ENCODE data around the gene ZNF423. TPM values are rescaled to one million over a fixed set of nuclear protein-coding genes. Genes with fewer than 3 reads are reported as not detected.

Gene ZNF423
- total RNA-seq, 1 experiment from 2014 or later = not detected

DNA sequence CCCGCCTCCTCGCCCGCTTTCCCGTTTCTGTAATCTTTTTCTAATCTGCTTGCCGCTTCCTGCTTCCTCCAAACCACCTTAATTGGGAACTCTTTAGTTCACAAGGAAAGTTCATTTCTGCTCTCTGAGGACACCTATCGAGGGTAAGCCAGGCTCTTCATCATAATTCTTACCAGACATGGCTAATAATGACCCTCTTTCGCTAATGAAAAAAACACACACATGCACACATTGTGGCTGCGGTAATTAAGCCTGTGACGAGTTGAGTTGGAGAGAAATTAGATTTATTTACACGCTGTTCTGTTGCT is 100.6 kb downstream of the ZNF423 start:
- DNase-seq (ENCODE audit: low read depth) = no peak

DNA sequence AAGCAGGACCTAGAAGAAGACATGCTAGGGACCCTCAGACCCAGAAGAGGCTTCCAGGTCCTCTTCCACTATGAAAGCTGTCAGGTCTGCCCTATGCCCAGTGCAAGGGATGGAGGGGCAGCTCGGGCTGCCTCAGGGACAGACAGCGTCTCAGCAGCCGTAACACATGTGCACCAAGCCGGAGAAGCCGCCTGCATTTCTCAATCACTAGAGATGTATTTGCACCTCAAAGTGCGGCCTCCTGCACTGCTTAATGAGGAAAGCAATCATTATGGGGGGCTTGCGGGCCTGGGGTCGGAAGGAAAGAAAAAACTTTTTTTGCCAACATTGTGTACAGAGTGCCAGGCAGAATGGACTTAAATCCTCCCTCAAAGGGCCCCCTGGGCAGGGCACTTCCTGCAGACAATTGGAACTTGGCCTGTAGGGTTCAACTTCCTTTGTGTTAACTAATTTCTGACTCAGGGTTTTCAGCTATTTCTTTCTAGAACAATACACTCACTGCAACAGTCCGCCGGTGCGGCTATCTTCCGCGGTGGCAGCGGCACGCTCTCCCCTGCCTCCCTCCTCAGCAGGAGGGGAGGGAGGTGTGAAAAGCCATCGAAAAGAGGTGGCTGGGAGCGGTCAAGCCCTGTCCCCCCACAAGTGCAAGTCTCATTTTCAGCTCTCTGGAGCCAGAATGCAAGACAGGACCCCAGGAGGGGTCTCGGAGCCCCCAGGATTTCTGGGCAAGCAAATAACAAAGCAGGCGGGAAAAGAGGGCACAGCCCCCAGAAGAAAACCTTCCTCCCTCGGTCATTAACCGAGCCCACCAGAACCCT is 101.2 kb downstream of the ZNF423 start:
- no peak for DNase-seq (ENCODE audit: low read depth)

DNA sequence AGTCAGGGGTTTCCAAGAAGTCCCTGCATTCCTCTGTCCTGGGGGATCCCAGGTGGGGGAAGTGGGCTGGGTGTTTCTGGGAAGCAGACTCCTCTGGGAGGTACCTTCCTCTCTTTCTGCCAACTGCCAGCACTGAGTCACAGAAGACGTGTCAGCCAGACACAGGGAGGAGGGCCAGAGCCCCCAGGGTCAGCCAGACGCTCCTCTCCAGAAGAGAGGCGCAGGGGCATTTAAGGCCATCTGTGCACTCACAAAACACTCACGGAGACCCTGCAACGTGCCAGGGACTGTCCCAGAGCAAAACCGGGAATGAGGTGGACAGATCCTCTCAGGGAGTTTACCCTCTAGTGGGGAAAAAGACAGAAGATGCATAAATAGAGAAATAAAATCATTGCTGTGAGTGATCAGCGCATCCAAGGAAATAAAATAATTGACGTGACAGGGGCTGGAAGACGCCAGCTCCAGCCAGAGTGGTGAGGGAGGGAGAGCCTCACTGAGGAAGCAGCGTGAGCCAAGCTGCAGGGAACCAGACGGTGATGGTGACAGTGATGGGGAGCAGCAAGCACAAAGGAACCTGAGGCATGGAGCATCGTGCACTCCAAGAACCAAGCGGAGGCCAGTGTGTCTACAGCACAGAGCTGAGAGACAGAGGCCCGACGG is 105.4 kb downstream of the ZNF423 start:
- no peak for DNase-seq (ENCODE audit: low read depth)

DNA sequence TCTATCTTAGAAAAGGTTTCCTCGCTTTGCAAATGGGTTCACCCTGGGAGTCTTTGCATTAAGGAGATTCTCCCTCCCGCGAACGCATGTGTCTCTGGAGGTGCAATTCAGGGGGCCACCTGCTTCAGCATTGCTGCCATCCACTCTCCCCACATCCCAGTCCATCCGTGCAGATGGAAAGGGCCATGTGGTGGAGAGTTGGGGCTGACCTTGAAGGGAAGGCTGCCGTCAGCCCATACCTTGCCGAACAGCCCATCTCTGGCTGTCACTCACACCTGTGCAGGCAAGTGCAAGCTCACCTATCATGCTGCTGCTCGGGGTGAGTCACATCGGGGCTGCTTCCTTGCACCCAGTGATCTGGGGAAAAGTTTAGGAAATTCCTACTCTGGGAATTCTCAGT is 106.1 kb downstream of the ZNF423 start:
- DNase-seq (ENCODE audit: low read depth) = no peak

DNA sequence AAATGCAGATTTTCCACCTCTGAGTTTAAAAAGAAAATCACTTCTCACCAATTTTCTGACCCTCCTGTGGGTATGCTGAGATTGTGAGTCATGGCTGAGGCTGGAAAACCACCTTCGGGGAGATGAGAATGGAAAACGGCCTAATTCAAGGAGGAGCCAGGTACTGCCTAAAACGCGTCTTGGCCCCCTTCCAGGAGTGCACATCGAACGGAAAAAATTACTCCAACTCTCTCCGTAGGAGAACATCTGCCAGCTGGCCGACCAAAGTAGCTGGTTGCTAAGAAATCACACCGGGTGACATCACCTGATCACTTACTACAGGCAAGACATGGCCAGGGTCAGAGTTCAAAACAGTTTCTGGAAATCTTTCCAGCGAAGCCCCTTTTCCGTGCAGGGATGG is 107.6 kb downstream of the ZNF423 start:
- DNase-seq (ENCODE audit: low read depth) = no peak

DNA sequence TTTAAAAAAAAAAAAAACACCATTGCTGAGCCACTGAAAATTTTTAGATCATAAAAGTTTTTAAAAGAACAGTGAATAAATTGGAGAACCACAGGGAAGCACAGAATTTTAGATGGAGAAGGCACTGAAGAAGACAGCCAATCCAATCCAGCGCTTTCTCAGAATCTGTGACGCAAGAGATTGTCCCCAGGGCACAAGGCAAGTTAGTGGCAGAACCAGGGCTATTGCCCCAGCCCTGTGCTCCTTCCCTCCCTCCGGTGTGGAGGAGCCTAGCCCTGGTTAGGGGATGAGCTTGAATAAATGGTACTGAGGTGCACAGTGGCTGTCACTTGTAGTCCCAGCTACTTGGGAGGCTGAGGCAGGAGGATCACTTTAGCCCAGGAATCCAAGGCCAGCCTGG is 108.3 kb downstream of the ZNF423 start:
- no peak for DNase-seq (ENCODE audit: low read depth)

DNA sequence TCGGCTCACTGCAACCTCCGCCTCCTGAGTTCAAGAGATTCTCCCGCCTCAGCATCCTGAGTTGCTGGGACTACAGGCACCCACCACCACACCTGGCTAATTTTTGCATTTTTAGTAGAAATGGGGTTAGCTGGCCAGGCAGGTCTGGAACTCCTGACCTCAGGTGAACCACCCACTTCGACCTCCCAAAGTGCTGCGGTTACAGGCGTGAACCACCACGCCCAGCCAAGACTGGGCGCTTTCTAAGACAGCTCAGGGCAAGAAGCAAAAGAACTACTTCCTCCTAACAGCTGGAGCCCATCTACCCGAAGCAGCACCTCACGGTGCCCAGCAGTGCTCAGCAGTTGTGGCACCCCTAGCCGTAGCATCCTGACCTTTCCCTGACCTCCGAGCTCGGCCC is 109.4 kb downstream of the ZNF423 start:
- DNase-seq (ENCODE audit: low read depth) = no peak

DNA sequence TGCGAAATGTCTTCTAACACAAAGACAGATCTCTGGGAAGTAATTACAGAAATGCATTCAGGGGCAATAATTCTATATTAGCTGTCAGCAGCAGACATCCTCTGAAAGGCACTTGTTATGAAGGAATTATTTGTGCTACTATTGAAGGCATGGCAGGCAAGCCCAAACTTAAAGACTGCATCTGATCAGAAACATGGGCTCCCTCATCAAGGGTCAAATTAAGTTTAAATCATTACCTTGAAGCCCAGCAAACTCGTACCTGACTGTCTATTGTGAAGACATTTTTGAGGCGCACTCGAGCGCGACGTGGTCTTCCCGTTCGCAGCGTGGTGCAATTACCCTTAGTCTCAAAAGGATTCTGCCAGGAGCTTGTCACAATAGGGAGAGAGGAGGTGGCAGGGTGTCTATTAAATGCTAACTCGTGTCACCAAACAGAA is 110.6 kb downstream of the ZNF423 start:
- no peak for DNase-seq (ENCODE audit: low read depth)

DNA sequence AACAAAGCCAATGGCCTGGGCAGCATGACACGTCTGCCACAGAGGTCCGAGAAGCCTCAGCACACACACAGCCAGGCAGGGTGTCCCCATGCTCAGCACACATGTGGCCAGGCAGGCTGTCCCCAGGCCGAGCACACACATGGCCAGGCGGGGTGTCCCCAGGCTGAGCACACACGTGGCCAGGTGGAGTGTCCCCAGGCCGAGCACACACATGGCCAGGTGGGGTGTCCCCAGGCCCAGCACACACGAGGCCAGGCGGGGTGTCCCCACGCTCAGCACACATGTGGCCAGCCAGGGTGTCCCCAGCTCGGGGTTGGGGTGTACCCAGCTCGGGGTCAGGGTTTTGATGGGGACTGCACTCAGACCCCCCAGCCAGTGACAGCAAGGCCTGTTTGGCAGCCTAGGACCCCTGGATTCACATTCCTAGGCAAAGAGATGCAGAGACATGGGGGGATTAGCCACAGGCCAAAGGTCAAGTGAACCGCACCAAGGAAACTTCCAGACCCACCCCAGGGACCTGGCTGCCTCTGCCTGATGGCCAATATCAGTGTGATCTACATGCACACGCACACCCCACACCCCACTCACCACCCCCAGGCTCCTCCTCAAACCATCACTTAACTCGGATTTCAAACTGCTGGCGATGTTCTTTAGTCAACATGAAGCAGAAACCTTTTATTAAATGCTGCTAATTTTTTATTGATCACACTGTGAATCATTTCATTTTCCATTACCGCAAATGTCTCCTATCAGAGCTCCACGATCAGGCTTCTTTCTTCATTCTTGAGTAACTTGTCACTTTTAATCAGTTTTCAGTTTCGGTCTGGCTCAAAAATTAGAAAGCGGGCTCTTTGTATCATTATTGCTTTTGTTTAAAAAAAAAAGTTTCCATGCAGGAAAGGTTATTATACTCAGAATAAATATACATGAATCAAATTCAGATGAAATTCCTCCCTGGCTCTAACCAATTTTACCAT is 111.4 kb downstream of the ZNF423 start:
- no peak for DNase-seq (ENCODE audit: low read depth)

DNA sequence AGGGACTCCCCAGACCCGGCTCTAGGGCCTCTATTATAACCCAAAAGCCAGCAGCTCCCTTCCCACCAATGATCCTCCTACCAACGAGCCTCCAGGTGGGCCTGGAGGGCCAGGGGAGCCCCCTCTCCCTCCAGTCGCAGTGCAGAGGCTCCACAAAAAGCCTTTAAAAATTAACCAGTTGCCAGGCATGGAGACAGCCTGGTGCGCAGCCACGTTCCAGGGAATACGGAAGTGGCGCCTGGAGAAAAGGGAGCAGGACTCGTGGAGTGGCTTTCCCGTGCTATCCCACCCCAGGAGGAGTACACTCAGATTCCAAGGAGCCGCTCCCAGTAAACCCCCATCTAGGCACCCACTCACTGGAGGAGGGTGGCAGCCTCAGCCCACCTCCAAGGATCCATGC is 112.3 kb downstream of the ZNF423 start:
- DNase-seq (ENCODE audit: low read depth) = no peak

DNA sequence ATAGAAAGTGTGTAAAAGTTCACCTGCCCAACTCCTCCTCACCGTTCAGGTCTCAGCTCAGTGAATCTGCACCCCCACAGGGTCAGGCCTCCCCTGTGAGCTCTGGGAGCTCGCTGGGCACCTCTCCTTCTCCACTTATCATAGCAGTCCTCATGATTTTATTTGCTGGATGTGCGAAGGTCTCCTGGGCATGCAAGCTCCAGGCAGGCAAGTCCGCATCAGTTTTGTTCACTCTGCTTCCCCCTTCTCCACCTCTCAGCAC is 112.8 kb downstream of the ZNF423 start:
- no peak for DNase-seq (ENCODE audit: low read depth)

DNA sequence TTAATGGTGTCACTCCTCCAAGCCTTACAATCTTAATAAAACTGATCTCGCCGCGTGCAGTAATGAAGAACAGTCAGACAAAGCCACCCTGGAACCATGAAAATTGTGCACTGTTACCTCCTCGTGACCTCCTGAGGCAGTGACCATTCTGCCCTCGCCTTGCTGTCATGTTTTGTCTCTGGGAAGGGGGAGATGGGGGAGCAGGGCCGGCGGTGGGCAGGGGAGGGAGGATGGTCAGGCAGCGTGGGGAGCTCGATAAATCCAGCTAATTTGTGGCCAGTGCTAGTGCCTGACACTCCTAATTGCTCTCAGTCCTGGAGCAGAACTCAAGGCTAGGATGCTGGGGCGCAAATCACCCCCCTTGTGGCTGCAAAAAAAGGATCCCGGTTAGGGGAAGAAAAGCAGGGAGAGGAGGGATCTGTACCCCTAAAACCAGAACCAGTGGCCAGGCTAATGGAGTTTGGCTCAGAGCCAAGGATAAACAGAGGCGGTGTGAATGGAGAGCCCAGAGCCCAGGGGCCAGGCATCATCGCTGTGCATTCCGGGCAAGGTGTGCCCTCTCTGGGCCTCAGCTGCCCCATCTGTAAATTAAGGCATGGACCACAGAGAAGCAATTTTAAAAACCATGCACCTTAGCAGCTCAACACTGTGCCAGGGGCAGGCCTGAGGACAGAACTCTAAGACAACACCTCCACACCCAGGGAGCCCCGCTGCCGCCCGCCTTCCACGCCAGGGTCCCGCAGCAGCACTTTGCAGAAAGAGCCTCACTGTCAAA is 113.3 kb downstream of the ZNF423 start:
- DNase-seq (ENCODE audit: low read depth) = no peak

DNA sequence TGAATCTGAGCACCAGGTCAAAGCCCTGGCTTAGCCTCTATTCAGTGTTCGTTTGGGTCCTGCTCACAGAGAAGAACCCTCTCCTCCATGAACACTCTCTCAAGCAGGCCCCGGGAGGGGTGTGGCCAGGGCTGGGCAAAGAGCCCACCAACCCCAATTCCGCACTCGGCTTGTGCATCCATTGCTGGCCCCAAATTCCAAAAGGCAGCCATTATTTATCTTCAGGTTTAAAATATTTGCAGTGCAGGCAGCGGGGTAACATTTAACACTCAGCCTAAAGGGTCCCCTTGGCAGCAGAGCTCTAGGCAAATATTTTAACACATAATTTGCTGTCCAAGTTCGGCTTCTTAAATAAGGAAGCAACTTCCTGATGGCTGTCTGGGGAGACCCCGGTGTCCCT is 115.7 kb downstream of the ZNF423 start:
- no peak for DNase-seq (ENCODE audit: low read depth)

DNA sequence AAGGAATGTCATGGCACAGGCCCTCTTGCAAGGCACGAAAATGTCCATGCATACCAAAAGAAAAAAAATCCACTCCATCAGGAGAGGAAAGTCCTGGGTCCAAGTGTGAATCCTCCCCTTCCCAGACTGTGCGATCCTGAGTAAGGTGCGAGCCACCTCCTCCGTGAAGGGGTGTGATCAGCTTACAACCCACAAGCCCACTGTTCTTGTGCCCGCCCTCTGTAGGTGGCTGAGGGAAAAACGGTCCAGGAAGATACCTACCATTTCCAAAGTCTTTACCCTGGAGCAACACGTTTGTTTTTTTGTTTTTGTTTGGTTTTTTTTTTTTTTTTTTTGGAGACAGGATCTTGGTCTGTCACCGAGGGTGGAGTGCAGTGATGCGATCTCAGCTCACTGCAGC is 116.5 kb downstream of the ZNF423 start:
- no peak for DNase-seq (ENCODE audit: low read depth)

DNA sequence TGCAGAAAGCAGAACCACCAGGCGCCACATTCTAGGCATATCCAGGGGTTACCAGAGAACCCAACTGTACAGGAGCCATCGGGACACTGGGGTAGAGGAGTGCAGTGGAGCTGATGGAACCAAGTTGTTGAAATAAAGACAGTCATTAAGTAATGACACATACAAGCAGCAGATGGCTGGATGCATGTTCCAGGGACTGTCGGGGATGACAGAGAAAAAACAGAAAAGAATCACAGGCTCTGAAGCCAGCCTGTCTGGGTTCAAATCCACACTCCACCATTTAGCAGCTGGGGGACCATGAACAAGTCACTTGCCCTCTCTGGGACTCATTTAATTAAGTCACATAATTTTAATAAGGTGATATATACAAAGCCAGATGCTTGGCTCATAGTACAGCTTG is 117.1 kb downstream of the ZNF423 start:
- DNase-seq (ENCODE audit: low read depth) = no peak

DNA sequence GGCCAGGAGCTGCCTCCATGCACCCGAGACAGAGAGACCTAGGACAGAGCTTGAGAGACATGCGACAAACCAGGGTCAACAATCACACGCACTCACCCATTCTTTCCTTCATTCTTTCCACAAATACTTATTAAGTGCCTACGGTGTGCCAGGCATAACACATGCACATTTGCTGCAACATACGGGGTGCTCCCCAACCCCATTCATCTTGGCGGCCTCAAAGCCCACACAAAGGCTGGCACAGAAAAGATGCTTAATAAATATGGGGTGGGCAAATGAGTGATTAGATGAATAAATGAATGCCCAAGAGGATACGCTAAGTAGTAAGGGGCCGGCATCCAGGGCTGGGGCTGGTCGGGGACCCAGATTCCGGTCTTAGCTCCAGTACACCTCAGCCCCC is 117.9 kb downstream of the ZNF423 start:
- DNase-seq (ENCODE audit: low read depth) = no peak

DNA sequence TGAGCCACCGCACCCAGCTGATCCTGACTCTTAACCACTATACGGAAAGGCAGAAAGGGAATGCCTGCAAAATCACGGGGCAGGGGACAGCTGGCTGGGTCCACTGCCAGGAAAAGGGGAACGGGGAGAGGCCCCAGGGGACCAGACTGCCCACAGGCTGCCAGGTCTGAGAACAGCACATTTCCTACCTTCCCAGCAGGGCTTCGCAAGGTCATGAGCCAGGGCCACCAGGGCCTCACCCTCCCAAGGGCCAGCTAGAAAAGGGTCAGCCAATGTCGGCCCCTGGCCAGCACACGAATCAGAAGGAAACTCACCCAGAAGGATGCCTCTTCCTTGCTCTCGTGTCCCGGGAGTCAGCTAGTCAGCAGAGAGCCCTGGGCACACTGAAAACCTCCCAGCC is 118.4 kb downstream of the ZNF423 start:
- no peak for DNase-seq (ENCODE audit: low read depth)

DNA sequence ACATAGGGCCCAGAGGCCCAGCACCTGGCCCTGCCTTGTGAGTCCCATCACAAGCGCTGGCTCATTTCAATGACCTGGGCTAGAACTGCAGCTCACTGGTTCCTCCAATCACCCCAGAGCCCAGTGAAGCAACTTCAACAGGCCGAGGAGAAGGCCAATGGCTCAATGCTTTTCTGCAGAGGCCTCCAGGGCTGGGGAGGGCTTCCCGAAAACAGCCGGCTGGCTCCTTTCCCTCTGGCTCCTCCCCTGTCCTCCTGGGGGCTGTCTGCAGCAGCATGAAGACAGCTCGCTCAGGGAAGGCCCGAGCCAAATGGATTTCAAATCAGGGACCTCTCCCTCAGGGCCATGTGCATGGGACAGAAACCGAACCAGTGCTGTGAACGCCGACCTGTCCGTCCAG is 121.6 kb downstream of the ZNF423 start:
- no peak for DNase-seq (ENCODE audit: low read depth)

DNA sequence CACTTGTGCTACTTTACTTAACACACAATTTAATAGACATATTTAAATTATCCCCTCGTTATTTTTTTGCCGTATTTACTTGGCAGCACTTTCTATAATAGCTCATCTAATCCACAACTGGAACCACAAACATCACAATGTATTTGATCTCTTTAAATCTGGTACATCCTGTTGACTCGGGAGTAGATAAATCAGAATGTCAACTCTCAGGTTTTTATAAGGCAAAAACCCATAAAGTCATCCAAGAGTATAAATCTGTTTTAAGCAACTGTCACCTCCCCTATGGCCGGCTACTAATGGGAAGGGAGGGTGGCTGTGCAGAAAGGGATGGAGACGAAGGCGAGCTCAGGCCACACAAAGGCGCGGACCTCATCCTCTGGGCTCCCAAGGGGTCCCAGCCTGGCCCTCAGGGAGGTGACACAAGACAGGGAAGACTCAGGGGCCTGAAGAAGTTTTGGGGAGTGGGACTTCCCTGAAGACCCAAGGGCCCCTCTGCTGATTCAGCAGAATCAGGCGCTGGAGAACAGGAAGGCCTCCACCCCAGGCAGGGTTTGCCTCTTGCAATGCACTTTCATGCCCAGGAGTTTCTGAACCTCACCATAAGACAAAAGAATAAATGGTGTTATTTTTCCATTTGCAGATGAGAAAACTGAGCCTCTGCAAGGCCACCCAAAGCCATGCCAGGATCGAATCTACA is 122.5 kb downstream of the ZNF423 start:
- DNase-seq (ENCODE audit: low read depth) = no peak

DNA sequence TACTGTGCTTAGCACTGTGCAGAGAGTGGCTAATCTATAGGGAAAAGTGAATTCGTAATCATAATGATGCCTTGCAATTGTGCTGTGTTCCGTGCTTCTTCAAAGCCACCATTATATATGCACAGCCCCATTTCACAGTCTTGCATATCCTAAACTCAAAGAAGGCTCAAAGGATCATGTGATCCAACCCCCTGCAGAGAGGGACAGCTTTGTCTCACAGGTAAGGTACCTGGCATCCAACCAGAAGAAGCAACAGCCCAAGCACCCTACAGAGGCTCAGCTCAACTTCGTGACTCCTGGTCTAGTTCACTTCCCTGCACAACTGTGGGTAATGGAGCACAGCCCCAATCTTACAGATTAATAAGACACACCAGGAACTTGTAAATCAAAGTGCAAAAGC is 124.0 kb downstream of the ZNF423 start:
- DNase-seq (ENCODE audit: low read depth) = no peak

DNA sequence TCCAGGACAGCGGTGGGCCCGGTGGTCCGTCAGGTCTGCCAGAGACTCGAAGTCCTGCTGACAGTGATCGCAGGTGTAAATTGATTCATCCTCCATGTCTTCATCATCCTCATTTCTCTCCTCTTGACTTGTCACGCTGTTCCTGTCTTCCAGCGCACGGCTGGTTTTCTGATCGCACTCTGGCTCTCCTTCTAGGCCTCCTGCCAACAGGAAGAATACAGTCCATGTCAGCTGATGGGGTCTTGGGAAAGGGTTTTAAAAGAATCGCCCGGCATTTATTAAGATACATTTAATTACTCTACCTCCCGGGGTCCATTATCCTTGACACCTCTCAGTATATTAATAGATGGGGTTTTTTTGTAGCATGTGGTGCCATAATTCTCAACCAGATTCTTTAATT is 125.1 kb downstream of the ZNF423 start:
- DNase-seq (ENCODE audit: low read depth) = no peak
